ENCODE measurements around the gene SBNO2. TPM values are rescaled to one million over a fixed set of nuclear protein-coding genes. Genes with fewer than 3 reads are reported as not detected.

Gene SBNO2
- total and polyA plus RNA-seq, 2 experiments from 2014 or later: 6.9 to 35.4 TPM

DNA sequence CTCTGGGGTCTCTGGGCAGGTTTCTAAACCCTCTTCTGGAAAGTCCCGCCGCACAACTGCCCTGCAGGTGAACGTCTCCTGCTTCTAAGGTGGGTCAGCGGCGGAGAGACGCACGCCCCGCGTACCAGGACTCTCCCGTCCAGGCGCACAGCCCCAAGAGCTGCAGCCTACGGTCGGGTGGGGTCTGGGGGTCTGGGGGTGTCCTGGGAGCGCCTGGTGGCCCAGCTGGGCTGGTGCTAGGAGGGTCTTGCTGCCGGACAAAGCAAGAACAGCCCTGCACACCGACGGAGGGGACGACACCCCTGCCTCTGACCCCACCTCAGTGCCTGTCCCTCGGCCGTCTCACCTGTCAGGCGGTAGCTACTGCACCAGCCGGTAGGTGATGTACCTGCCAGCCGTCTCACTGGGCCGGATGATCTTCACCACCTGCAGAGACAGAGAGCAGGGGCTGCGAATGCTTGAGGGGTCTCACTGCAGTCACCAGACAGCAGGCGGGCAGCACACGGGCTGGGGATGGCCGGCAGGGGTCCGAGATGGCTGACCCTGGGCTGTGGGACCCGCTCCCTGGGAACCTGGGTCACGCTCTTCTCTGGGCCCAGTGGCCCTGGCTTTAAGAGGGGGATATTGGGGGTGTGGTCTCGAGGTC lies 84.8 kb downstream of the SBNO2 start:
- DNase-seq (ENCODE audit: low spot score) (no peak), ATAC-seq (no peak)
- no peak overlapping the region for H2AFZ ChIP-seq
- Mint-ChIP-seq H3K4me1 (peaks cover 5% of the 10 kb centered on the region; the same call in 2 of the 3 replicates), H3K27me3 (ENCODE audit: insufficient read depth, low read depth, poor library complexity) (peaks cover 19% of the 10 kb centered on the region), H3K36me3 (ENCODE audit: low read depth) (peaks cover 50% of the 10 kb centered on the region), H3K9me3 (no peaks in the 10 kb centered on the region; the same call in 2 of the 3 replicates), H3K27ac (no peak overlapping the region), H3K4me3 (no peak overlapping the region)
- H3K79me2 ChIP-seq (replicated peaks; ENCODE audit: insufficient read depth): peaks cover 15% of the 10 kb centered on the region
- no peak overlapping the region for H3K4me3 ChIP-seq
- no peak overlapping the region for H3K4me2 ChIP-seq
- H3K27me3 ChIP-seq (ENCODE audit: insufficient read depth): no peaks in the 10 kb centered on the region
- TF ChIP-seq ZNF331 (CRISPR knock-in tag; IDR thresholded peaks at IDR 0.05; ENCODE audit: low read depth) (no peak), ZNF114 (CRISPR knock-in tag; IDR thresholded peaks at IDR 0.05) (no peak), EZH2phosphoT487 (IDR thresholded peaks at IDR 0.05; ENCODE audit: unreplicated experiment) (no peak), EZH2 (IDR thresholded peaks at IDR 0.05; ENCODE audit: low read depth, unreplicated experiment) (no peak), NANOG (IDR thresholded peaks at IDR 0.05; ENCODE audit: borderline replicate concordance) (no peak), JUNB (IDR thresholded peaks at IDR 0.05; ENCODE audit: unreplicated experiment) (no peak), STAT1 (IDR thresholded peaks at IDR 0.05; ENCODE audit: unreplicated experiment) (no peak), CREB1 (CRISPR knock-in tag; IDR thresholded peaks at IDR 0.05; ENCODE audit: low read depth) (no peak), POLR2AphosphoS5 (IDR thresholded peaks at IDR 0.05; ENCODE audit: low read depth) (no peak)
- TF ChIP-seq, protein P1, sequence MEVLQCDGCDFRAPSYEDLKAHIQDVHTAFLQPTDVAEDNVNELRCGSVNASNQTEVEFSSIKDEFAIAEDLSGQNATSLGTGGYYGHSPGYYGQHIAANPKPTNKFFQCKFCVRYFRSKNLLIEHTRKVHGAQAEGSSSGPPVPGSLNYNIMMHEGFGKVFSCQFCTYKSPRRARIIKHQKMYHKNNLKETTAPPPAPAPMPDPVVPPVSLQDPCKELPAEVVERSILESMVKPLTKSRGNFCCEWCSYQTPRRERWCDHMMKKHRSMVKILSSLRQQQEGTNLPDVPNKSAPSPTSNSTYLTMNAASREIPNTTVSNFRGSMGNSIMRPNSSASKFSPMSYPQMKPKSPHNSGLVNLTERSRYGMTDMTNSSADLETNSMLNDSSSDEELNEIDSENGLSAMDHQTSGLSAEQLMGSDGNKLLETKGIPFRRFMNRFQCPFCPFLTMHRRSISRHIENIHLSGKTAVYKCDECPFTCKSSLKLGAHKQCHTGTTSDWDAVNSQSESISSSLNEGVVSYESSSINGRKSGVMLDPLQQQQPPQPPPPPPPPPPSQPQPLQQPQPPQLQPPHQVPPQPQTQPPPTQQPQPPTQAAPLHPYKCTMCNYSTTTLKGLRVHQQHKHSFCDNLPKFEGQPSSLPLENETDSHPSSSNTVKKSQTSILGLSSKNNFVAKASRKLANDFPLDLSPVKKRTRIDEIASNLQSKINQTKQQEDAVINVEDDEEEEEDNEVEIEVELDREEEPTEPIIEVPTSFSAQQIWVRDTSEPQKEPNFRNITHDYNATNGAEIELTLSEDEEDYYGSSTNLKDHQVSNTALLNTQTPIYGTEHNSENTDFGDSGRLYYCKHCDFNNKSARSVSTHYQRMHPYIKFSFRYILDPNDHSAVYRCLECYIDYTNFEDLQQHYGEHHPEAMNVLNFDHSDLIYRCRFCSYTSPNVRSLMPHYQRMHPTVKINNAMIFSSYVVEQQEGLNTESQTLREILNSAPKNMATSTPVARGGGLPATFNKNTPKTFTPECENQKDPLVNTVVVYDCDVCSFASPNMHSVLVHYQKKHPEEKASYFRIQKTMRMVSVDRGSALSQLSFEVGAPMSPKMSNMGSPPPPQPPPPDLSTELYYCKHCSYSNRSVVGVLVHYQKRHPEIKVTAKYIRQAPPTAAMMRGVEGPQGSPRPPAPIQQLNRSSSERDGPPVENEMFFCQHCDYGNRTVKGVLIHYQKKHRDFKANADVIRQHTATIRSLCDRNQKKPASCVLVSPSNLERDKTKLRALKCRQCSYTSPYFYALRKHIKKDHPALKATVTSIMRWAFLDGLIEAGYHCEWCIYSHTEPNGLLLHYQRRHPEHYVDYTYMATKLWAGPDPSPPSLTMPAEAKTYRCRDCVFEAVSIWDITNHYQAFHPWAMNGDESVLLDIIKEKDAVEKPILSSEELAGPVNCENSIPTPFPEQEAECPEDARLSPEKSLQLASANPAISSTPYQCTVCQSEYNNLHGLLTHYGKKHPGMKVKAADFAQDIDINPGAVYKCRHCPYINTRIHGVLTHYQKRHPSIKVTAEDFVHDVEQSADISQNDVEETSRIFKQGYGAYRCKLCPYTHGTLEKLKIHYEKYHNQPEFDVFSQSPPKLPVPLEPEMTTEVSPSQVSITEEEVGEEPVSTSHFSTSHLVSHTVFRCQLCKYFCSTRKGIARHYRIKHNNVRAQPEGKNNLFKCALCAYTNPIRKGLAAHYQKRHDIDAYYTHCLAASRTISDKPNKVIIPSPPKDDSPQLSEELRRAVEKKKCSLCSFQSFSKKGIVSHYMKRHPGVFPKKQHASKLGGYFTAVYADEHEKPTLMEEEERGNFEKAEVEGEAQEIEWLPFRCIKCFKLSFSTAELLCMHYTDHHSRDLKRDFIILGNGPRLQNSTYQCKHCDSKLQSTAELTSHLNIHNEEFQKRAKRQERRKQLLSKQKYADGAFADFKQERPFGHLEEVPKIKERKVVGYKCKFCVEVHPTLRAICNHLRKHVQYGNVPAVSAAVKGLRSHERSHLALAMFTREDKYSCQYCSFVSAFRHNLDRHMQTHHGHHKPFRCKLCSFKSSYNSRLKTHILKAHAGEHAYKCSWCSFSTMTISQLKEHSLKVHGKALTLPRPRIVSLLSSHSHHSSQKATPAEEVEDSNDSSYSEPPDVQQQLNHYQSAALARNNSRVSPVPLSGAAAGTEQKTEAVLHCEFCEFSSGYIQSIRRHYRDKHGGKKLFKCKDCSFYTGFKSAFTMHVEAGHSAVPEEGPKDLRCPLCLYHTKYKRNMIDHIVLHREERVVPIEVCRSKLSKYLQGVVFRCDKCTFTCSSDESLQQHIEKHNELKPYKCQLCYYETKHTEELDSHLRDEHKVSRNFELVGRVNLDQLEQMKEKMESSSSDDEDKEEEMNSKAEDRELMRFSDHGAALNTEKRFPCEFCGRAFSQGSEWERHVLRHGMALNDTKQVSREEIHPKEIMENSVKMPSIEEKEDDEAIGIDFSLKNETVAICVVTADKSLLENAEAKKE (CRISPR knock-in tag; IDR thresholded peaks at IDR 0.05): no peak
- TF ChIP-seq, protein P2, sequence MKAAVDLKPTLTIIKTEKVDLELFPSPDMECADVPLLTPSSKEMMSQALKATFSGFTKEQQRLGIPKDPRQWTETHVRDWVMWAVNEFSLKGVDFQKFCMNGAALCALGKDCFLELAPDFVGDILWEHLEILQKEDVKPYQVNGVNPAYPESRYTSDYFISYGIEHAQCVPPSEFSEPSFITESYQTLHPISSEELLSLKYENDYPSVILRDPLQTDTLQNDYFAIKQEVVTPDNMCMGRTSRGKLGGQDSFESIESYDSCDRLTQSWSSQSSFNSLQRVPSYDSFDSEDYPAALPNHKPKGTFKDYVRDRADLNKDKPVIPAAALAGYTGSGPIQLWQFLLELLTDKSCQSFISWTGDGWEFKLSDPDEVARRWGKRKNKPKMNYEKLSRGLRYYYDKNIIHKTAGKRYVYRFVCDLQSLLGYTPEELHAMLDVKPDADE (IDR thresholded peaks at IDR 0.05): no peak
- TF ChIP-seq, protein P3, sequence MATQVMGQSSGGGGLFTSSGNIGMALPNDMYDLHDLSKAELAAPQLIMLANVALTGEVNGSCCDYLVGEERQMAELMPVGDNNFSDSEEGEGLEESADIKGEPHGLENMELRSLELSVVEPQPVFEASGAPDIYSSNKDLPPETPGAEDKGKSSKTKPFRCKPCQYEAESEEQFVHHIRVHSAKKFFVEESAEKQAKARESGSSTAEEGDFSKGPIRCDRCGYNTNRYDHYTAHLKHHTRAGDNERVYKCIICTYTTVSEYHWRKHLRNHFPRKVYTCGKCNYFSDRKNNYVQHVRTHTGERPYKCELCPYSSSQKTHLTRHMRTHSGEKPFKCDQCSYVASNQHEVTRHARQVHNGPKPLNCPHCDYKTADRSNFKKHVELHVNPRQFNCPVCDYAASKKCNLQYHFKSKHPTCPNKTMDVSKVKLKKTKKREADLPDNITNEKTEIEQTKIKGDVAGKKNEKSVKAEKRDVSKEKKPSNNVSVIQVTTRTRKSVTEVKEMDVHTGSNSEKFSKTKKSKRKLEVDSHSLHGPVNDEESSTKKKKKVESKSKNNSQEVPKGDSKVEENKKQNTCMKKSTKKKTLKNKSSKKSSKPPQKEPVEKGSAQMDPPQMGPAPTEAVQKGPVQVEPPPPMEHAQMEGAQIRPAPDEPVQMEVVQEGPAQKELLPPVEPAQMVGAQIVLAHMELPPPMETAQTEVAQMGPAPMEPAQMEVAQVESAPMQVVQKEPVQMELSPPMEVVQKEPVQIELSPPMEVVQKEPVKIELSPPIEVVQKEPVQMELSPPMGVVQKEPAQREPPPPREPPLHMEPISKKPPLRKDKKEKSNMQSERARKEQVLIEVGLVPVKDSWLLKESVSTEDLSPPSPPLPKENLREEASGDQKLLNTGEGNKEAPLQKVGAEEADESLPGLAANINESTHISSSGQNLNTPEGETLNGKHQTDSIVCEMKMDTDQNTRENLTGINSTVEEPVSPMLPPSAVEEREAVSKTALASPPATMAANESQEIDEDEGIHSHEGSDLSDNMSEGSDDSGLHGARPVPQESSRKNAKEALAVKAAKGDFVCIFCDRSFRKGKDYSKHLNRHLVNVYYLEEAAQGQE (IDR thresholded peaks at IDR 0.05; ENCODE audit: unreplicated experiment): no peak
- TF ChIP-seq, protein P4, sequence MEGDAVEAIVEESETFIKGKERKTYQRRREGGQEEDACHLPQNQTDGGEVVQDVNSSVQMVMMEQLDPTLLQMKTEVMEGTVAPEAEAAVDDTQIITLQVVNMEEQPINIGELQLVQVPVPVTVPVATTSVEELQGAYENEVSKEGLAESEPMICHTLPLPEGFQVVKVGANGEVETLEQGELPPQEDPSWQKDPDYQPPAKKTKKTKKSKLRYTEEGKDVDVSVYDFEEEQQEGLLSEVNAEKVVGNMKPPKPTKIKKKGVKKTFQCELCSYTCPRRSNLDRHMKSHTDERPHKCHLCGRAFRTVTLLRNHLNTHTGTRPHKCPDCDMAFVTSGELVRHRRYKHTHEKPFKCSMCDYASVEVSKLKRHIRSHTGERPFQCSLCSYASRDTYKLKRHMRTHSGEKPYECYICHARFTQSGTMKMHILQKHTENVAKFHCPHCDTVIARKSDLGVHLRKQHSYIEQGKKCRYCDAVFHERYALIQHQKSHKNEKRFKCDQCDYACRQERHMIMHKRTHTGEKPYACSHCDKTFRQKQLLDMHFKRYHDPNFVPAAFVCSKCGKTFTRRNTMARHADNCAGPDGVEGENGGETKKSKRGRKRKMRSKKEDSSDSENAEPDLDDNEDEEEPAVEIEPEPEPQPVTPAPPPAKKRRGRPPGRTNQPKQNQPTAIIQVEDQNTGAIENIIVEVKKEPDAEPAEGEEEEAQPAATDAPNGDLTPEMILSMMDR (conservative IDR thresholded peaks at IDR 0.05; ENCODE audit: low read depth in 2 of 2): no peak
- 0 out of 2 replicates have a peak, but pooled peaks cover 28% of the 10 kb centered on the region for H3F3A ChIP-seq (replicated peaks; ENCODE audit: low read depth)
- H3K36me3 ChIP-seq (ENCODE audit: insufficient read depth): peaks cover 9% of the 10 kb centered on the region; the same call in 1 of the 2 replicates
- H3K9me2 ChIP-seq (ENCODE audit: insufficient read depth): no peaks in the 10 kb centered on the region
- H3K4me1 ChIP-seq (ENCODE audit: insufficient read depth): no peaks in the 10 kb centered on the region; the same call in 1 of the 2 replicates
- peaks cover 15% of the 10 kb centered on the region for H4K20me1 ChIP-seq (replicated peaks; ENCODE audit: insufficient read depth)
- H3K27ac ChIP-seq (ENCODE audit: low read depth): no peak overlapping the region

Measured in GM23338 (cell line).